ENCODE measurements around the gene TCP11L1. TPM values are rescaled to one million over a fixed set of nuclear protein-coding genes. Genes with fewer than 3 reads are reported as not detected.

TCP11L1 gene
- total RNA-seq, 1 experiment from 2014 or later = 15.2 TPM

GRCh38 chr11:33064033-33064825 lies 24.9 kb downstream of the TCP11L1 start:
- H3K4me1 ChIP-seq (ENCODE audit: insufficient read depth, low read length) = peaks cover 14% of the 10 kb centered on the region
- intact Hi-C loops (cut with micrococcal nuclease) = loop anchor here (10.0 kb wide), 2 partner anchors 169 to 349 kb away; partner anchors contain the start of gene QSER1
- no peak overlapping the region for H2AFZ ChIP-seq (ENCODE audit: low read length)
- no peak for ATAC-seq
- H3K27ac ChIP-seq (ENCODE audit: low read length) = no peak overlapping the region
- CTCF ChIA-PET = no interaction called here
- H3K9ac ChIP-seq (ENCODE audit: low read length) = no peak overlapping the region
- no peaks in the 10 kb centered on the region for H3K27me3 ChIP-seq (ENCODE audit: low read length)
- TF ChIP-seq EZH2 (IDR thresholded peaks at IDR 0.05; ENCODE audit: low read length, unreplicated experiment) = no peak
- TF ChIP-seq EZH2phosphoT487 (IDR thresholded peaks at IDR 0.05; ENCODE audit: borderline replicate concordance, low read length) = no peak
- TF ChIP-seq CTCF (conservative IDR thresholded peaks at IDR 0.05; ENCODE audit: low read depth, low read length) = no peak
- BruUV-seq (replicated peaks) = no TSS peak
- no peaks in the 10 kb centered on the region for H3F3A ChIP-seq (ENCODE audit: low read length, unreplicated experiment)
- no peak overlapping the region for H3K4me2 ChIP-seq (ENCODE audit: low read length)
- H3K36me3 ChIP-seq (ENCODE audit: low read depth, low read length) = peaks cover 6% of the 10 kb centered on the region
- no peaks in the 10 kb centered on the region for H3K9me3 ChIP-seq (ENCODE audit: low read length)
- H3K9me2 ChIP-seq (replicated peaks; ENCODE audit: low read length) = no peaks in the 10 kb centered on the region
- POLR2A ChIA-PET (ENCODE audit: unreplicated experiment) = interaction anchor here (0.5 kb wide), 1 partner anchor 169 kb away, joined by 4 read pairs; no protein-coding TSS in a partner anchor
- no peaks in the 10 kb centered on the region for H3K79me2 ChIP-seq (ENCODE audit: low read length)
- DNase-seq = no peak
- H3K4me3 ChIP-seq (ENCODE audit: low read length) = no peak overlapping the region
- no peaks in the 10 kb centered on the region for H4K20me1 ChIP-seq (ENCODE audit: low read length)

DNA sequence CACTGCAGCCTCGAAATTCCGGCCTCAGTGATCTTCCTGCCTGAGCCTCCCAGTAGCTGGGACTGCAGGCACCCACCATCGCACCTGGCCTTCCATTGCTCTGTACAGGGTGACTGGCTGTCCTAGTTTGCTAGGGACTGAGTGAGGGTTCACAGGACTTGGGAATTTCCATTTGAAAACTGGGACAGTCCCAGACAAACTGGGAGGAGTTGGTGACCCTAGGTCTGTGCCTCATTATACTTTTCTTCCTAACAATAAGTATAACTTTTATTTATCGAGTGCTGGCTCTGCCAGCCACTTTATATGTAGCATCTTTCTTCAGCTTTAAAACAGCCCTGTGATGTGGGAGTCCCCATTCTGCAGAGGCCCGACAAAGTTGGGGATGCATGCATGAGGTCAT lies 25.5 kb downstream of the TCP11L1 start:
- BruUV-seq (replicated peaks) = no TSS peak

More for the DNA sequence above, 25.5 kb downstream of the TCP11L1 start:
- TF ChIP-seq EZH2 (IDR thresholded peaks at IDR 0.05; ENCODE audit: low read length, unreplicated experiment) (no peak), EZH2phosphoT487 (IDR thresholded peaks at IDR 0.05; ENCODE audit: borderline replicate concordance, low read length) (no peak), CTCF (conservative IDR thresholded peaks at IDR 0.05; ENCODE audit: low read depth, low read length) (no peak)
- intact Hi-C loops (cut with micrococcal nuclease) = loop anchor here (1.0 to 10.0 kb wide), 3 partner anchors 105 to 350 kb away; partner anchors contain the start of gene QSER1
- Histone ChIP-seq H3K9ac (ENCODE audit: low read length) (no peak overlapping the region), H3K4me3 (ENCODE audit: low read length) (no peak overlapping the region), H3K4me2 (ENCODE audit: low read length) (no peak overlapping the region), H3K79me2 (ENCODE audit: low read length) (no peaks in the 10 kb centered on the region), H3K4me1 (ENCODE audit: insufficient read depth, low read length) (peaks cover 14% of the 10 kb centered on the region), H3K36me3 (ENCODE audit: low read depth, low read length) (peaks cover 6% of the 10 kb centered on the region), H3K27me3 (ENCODE audit: low read length) (no peaks in the 10 kb centered on the region), H2AFZ (ENCODE audit: low read length) (no peak overlapping the region), H4K20me1 (ENCODE audit: low read length) (no peaks in the 10 kb centered on the region), H3K9me2 (replicated peaks; ENCODE audit: low read length) (no peaks in the 10 kb centered on the region), H3K9me3 (ENCODE audit: low read length) (no peaks in the 10 kb centered on the region), H3K27ac (ENCODE audit: low read length) (no peak overlapping the region), H3F3A (ENCODE audit: low read length, unreplicated experiment) (no peaks in the 10 kb centered on the region)
- DNase-seq (no peak), ATAC-seq (no peak)
- ChIA-PET CTCF (interaction anchor here (0.7 to 1.2 kb wide), 3 partner anchors 25 to 182 kb away, joined by 3 to 5 read pairs (median 3); partner anchors contain the start of gene TCP11L1), POLR2A (ENCODE audit: unreplicated experiment) (no interaction called here)

Measured in PC-3 (cell line).